Breast epithelium (tissue), 4 donors: Measurements from ENCODE around the gene FAM20C. TPM values are rescaled to one million over a fixed set of nuclear protein-coding genes. Genes with fewer than 3 reads are reported as not detected.

Experiments used
- DNase-seq, 2 donors: peaks; one replicate each; pipeline ENCODE4 v3.0.0-alpha.2; 2019; ENCODE audit warnings: low spot score in 2 of 2
- H3K27ac ChIP-seq, 2 donors: fragments of 200-600 bp; sonication (generic) in 1 of 2; one replicate each; pipeline ENCODE4 v1.5.1; 2016 to 2019; ENCODE audit warnings: mild to moderate bottlenecking in 1 of 2
- H3K27me3 ChIP-seq, 2 donors: fragments of 200-600 bp; sonication (generic) in 1 of 2; one replicate each; pipeline versions ENCODE4 v1.5.1 to v1.6.0; 2017 to 2019; ENCODE audit warnings: control low read depth in 1 of 2, mild to moderate bottlenecking in 1 of 2
- H3K36me3 ChIP-seq: fragments of 200-600 bp; one replicate; pipeline ENCODE4 v1.5.1; 2019
- H3K4me1 ChIP-seq, 2 donors: fragments of 200-600 bp; sonication (generic); one replicate each; pipeline ENCODE4 v1.5.1; 2016 to 2019; ENCODE audit warnings: control low read depth in 1 of 2
- H3K4me3 ChIP-seq, 3 donors: fragments of 200-600 bp; sonication (generic); 1 replicate in 2 of 3; 2 replicates in 1 of 3; pipeline ENCODE4 v1.5.1; 2016 to 2019; ENCODE audit warnings: mild to moderate bottlenecking in 3 of 3, moderate library complexity in 2 of 3
- H3K9me3 ChIP-seq, 2 donors: fragments of 200-600 bp; sonication (generic) in 1 of 2; one replicate each; pipeline ENCODE4 v1.5.1; 2016 to 2019; ENCODE audit warnings: control low read depth in 1 of 2
- CTCF ChIP-seq, 3 donors: fragments of 450-650 bp; IDR thresholded peaks; one replicate each; pipeline ENCODE4 v1.5.1; 2016 to 2017; ENCODE audit warnings: antibody characterized with exemption in 3 of 3, mild to moderate bottlenecking in 3 of 3, moderate library complexity in 3 of 3
- POLR2A ChIP-seq: fragments of 450-650 bp; IDR thresholded peaks from one replicate; pipeline ENCODE4 v1.6.1; 2016; ENCODE audit warnings: antibody characterized with exemption, mild to moderate bottlenecking, moderate library complexity
- POLR2AphosphoS5 ChIP-seq, 3 donors: sonication (generic); formaldehyde crosslinking; IDR thresholded peaks; one replicate each; pipeline ENCODE4 v1.6.1; 2017; ENCODE audit warnings: antibody characterized with exemption in 3 of 3
- intact Hi-C: fragments of 100-400 bp; cut with DNase I; formaldehyde crosslinking; loops from one replicate; pipeline ENCODE4 v1.15.1; 2023; ENCODE audit warnings: low total_unique reads
- total RNA-seq, 3 donors: library from RNA; depleted of rRNA; stranded (reverse); fragments of >200 nt; gene quantifications; one replicate each; pipeline ENCODE4 v1.1.0, GENCODE V29; 2016

FAM20C gene
- total RNA-seq, 3 donors from 2014 or later, result 30.7 to 73.7 (median 71.0) TPM

- H3K36me3 ChIP-seq, result no peaks in the 10 kb centered on the region
- no peak overlapping the region for H3K27ac ChIP-seq
- no peaks in the 10 kb centered on the region for H3K27me3 ChIP-seq
- intact Hi-C loops, result no loop called here
- H3K9me3 ChIP-seq, result no peaks in the 10 kb centered on the region
- no peak overlapping the region for H3K4me3 ChIP-seq
- TF ChIP-seq POLR2AphosphoS5 (IDR thresholded peaks at IDR 0.05), result no peak
- no peak for TF ChIP-seq CTCF (IDR thresholded peaks at IDR 0.05)
- no peak for TF ChIP-seq POLR2A
- no peak for DNase-seq
- no peaks in the 10 kb centered on the region for H3K4me1 ChIP-seq
Measured at GRCh38 chr7:208816-209215, 16.4 kb downstream of the FAM20C start.

- Histone ChIP-seq H3K9me3 (no peaks in the 10 kb centered on the region), H3K4me1 (no peaks in the 10 kb centered on the region), H3K36me3 (no peaks in the 10 kb centered on the region), H3K27ac (no peak overlapping the region), H3K27me3 (no peaks in the 10 kb centered on the region), H3K4me3 (no peak overlapping the region)
- DNase-seq, result no peak
- intact Hi-C loops, result no loop called here
- TF ChIP-seq CTCF (IDR thresholded peaks at IDR 0.05) (no peak), POLR2A (no peak), POLR2AphosphoS5 (IDR thresholded peaks at IDR 0.05) (no peak)
Measured at GRCh38 chr7:209416-209815, 17.0 kb downstream of the FAM20C start.

GRCh38 chr7:209906-210305 is 17.5 kb downstream of the FAM20C start:
- TF ChIP-seq POLR2AphosphoS5 (IDR thresholded peaks at IDR 0.05) (no peak), POLR2A (no peak), CTCF (IDR thresholded peaks at IDR 0.05) (no peak)
- no peak for DNase-seq
- H3K9me3 ChIP-seq, result no peaks in the 10 kb centered on the region
- no peaks in the 10 kb centered on the region for H3K4me1 ChIP-seq
- H3K4me3 ChIP-seq, result no peak overlapping the region
- H3K36me3 ChIP-seq, result no peaks in the 10 kb centered on the region
- no peak overlapping the region for H3K27ac ChIP-seq
- H3K27me3 ChIP-seq, result no peaks in the 10 kb centered on the region
- intact Hi-C loops, result no loop called here

- DNase-seq, result no peak
- Histone ChIP-seq H3K4me1 (no peaks in the 10 kb centered on the region), H3K36me3 (no peaks in the 10 kb centered on the region), H3K27ac (no peak overlapping the region), H3K9me3 (no peaks in the 10 kb centered on the region), H3K4me3 (no peak overlapping the region), H3K27me3 (no peaks in the 10 kb centered on the region)
- TF ChIP-seq POLR2AphosphoS5 (IDR thresholded peaks at IDR 0.05) (no peak), POLR2A (no peak), CTCF (IDR thresholded peaks at IDR 0.05) (no peak)
- intact Hi-C loops, result no loop called here
Measured at GRCh38 chr7:210401-210925, 18.1 kb downstream of the FAM20C start.

- no peak for DNase-seq
- intact Hi-C loops, result no loop called here
- no peak overlapping the region for H3K27ac ChIP-seq
- no peaks in the 10 kb centered on the region for H3K36me3 ChIP-seq
- TF ChIP-seq CTCF (IDR thresholded peaks at IDR 0.05) (no peak), POLR2A (no peak), POLR2AphosphoS5 (IDR thresholded peaks at IDR 0.05) (no peak)
- no peaks in the 10 kb centered on the region for H3K4me1 ChIP-seq
- no peaks in the 10 kb centered on the region for H3K9me3 ChIP-seq
- no peak overlapping the region for H3K4me3 ChIP-seq
- H3K27me3 ChIP-seq, result no peaks in the 10 kb centered on the region
Measured at GRCh38 chr7:211033-211714, 18.8 kb downstream of the FAM20C start.
